Stimulated activated CD4-positive, alpha-beta T cell treated with anti-CD3 and anti-CD28 coated beads, TNF-alpha, amount 100 ng/mL, for 24 hours (primary cell): Measurements from ENCODE around the gene GAR1.
"Not testable (repeated sequence)": the region's sequence is repeated elsewhere in the genome, so short reads cannot be mapped to it uniquely, and the experiment has no call there.

Experiments
- DNase-seq, 3 experiments: peaks; one replicate each; pipeline ENCODE4 v3.0.0-alpha.2; 2020; ENCODE audit warnings: low read depth in 3 of 3

The GAR1 gene

DNA sequence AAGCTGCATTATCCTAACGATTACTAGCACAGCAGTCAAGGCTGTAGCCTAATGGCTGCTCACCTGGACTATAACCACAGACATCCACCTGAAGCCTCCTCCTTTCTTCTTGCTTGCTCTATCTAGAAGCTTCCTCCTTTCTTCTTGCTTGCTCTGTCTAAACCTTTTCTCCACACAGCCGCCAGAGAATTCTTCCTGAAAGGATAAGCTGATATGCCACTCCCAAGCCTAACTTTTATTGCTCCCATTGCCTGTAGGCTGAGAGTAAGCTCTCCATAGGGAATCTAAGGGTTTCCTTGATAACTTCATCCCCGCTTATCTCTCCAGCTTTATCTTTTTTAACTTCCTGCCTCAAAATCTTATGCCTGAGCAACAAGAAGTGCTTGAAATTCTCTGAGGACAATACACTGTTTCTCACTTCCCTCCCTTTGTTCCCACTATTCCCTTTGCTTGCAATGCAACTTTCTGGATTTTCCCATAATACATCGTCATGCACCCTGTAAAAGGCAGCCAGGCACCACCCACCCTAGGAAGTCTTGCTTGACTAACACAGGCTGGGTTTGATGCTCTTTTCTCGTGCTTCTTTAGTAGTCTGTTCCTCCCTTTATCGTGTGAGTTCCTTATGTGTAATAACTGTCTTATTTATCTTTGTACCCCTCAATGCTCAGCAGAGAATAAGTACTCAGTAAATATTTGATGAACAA is 31.0 kb downstream of the GAR1 start:
- no peak for DNase-seq

DNA sequence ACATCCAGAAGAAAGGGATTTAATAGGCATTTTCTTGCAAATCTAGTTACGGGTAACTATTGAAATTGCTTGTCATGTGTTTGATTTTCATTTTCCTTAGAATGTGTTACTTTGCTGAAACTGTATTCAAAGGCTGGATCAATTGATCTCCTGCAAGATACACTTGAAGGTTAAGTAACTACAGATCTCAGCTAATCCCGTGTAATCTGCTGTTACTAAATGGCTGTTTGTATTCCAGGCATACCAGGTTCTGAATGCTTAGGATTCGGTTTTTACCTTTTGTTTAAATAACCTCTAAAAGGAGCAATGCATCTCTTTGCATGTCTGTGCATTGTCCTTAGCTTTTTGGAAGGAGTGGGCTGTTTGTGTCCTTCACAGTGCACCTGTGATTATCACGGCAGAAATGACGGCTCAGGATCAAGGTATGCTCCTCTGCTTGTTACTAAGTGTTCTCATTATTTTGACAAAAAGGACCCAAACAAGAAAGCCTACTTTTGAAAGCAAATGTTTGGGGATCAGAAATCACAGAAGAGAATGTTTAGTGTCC is 32.4 kb downstream of the GAR1 start, which contains the start of gene LRIT3:
Gene LRIT3, plus strand, starts transcription at position 212 of the 547 bp plus-strand sequence. Its CDS starts 95 bp downstream, at position 307.
- DNase-seq: no peak

DNA sequence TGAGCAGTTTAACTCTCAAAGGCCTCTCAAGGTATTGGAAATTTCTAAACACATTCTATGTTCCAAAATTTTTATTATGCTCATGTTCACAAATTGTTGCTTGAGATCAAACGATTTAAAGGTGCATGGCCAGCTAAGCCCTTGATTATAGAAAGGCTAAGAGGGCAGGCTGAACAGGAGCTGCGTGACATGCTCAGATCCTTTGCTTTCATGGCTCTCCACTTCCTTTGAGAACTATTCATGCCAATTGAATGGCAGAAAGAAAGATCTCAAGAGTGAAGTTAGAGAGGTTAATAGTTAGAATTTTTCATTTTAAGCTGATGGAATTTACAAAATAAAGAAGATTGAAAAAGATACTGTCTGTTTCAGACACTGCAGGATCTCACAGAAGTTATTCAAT is 32.9 kb downstream of the GAR1 start:
- no peak for DNase-seq

DNA sequence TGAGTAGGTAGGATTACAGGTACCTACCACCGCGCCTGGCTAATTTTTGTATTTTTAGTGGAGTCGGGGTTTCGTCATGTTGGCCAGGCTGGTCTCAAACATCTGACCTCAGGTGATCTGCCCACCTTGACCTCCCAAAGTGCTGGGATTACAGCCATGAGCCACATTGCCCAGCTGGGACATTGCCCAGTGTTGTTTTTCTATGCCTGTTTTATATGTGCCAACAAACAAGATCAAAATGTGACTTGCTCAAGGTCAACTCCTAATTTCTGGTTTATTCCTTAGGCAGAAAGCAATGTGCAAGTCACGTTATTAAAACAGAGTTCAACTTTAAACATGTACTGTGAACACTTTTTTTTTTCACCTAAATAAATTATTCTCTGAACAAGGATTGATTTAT is 35.0 kb downstream of the GAR1 start:
- no peak for DNase-seq

DNA sequence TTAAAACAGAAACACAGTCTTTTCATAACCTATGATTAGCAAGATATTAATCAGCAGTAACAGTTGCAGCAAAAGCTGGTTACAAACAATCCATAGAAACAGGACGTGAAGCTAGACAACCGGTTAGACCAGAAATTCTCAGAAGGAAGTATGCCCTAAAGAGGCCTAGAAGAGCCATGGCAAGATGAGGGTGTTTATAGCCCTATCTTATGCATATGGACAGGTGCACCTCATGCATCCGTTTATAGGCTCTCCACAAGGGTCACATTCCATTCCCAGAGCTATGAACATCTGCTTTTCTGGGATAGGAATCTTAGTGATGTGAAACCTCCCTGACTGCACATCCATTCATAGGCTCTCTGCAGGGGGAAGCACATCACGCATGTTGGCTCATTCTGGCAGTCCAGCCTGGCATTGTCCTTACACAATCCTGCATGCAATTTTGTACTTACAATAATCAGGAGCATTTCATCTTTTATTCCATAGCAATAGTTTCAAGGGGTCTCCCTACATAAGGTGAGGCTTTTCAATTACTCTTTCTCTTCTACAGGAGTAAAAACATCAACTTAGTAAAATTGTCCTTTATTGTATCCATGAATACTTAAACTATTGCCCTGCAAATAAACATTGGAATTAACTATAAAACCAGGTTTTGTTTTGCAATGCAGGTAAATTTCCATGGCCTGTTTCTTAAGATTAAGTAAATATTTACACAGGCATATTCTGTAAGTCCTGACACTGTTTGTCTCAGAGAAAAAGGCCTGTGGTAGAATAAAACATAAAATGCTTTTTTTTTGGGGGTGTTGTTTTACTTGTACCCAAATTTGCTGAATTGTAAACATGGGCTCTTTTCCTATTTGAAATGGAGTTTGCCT is 44.1 kb downstream of the GAR1 start:
- not testable (repeated sequence) for DNase-seq

DNA sequence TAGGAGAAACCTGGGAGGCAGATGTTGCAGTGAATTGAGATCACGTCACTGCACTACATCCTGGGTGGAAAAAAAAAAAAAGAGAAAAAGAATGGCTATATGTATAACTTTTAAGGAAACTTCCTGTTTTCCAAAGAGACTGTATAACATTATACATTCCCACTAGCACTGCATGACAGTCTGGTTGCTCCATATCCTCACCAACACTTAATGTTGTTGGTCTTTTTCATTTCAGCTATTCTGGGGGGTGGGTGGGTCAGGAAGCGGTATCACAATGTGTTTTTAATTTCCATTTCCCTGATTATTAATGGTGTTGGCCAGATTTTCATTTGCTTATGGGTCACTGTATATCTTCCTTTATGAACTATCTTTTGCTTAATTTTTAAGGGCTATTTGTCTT is 45.7 kb downstream of the GAR1 start:
- no peak for DNase-seq

DNA sequence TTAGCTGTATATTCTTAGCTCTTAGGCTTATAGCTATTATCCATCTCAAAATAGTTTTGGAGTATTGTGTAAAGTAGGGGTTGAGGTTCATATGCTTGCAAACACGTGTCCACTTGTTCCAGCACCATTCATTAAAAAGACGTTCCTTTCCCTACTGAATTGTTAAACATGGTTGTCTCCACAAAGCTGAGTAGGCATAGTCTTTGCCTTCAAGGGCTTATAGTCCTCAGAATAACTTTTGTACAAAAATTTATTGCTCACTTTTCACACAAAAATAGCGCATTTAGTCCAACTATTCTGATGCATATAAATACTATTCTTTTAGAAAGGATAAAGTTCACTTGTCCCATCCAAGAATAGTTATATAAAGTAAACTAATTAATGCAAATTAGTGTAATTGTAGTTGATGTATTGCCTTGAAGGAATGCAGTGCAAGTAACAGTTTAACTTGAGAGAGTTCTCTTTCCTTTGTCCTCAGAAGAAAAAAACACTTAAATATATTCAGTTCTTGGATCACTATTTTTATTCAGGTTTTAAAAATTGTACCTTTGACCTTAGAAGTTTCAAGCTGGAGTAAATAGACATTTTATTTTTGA is 46.5 kb downstream of the GAR1 start:
- no peak for DNase-seq

DNA sequence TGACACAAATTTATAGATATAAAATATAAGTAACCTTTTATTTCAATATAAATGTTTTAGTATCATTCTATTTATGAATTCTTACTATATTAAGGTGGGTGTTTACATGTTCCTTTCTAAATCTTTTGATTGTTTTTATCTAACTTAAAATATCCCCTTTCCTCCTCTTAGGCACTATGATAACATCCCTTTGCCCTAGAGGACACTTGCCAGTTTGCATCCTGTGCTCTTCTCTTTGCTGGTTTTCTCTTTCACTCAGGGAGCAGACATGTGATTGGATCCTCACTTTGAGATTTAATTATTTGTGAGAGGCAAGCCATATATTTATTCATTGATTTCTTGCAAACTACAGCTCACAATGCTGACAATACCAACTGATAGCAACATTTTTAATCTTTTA is 48.6 kb downstream of the GAR1 start:
- DNase-seq: no peak

DNA sequence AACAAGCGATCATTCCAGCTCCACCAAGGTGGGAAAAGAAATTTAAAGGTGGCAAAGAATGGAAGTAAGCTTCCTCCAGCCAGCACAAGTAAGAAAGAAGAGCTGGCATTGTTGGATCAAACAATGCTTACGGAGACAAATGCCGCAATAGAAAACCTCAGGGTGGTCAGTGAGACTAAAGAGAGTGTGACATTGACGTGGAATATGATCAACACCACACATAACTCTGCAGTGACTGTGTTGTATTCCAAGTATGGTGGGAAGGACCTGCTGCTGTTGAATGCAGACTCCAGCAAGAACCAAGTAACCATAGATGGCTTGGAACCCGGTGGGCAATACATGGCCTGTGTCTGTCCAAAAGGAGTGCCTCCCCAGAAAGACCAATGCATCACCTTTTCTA is 54.5 kb downstream of the GAR1 start:
- DNase-seq: no peak

DNA sequence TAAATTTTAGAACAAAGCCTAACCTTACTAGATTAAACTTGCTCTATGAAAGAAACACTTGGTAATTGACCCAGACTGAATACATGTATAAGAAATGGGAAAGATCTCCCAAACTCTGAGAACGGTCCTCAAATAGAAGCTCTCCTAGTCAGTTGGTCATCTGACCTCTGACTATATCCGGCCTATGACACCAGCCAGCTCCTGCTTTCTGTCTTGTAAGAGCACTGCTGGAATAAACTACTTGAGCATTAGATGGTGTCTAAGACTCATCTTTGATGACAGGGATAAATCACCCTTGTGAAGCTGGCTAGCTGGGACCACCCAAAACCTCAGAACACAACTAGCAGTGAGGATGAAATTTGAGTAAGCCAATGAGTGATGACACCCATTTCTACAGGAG is 56.5 kb downstream of the GAR1 start:
- DNase-seq: no peak

DNA sequence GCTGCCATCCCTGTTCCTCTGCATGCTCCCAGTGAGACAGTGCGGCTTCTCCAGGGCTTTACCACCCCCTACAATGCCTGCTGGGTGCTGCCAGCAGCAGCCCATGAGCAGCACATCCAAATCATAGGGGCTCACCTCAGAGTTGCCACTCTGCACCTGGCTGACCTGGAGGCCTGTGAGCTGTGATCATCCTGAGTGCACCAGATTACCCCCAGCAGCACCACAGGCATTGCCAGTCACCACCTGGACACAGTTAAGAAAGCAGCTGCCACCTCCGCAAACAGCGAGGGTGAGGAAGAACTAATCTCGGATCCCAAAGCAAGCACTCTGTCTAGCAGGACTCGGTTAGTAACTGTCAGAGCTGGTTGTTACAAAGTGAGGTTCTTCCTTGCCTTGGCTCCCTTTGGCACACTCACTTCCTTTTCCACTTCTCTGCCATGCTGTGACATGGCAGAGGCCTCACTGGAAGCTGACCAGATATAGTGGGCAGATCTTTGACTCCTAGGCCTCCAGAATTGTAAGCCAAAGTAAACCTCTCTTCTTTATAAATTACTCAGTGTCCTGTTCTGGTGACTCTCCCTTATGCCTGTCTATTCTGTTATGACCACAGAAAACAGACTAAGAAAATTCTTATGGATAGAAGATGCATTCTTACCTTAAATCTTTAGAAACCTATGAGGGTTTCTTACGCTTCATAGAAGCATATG is 57.5 kb downstream of the GAR1 start:
- no peak for DNase-seq

DNA sequence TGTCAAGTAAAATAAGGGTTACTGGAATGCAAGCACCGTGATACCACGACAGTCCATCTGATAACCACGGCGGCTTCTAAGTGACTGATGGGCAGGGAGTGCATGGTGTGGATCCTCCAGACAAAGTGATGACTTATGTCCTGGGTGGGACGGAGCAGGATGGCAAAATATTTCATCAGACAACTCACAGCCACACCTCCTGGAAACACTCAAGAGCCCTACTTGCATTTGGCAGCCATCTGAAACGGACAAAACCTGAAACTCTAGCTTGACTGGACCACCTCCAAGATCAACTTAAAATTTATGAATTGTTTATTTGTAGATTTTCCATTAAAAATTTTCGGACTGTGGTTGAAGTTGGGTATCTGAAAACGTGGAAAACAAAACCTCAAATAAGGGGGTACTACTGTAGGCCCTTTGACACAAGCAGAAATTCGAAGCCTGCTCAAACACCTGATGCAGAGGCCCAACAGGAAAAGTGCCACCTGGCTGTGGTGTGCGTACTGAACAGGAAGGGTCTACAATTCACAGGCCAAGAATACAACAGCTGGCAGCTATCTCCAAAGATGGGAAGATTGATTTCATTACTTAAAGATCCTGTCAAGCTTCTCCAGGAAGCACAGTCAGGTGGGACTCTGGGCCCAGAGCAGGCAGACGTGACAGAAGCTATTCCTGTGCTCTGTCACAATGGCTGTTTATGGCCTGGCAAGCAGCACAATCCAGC is 58.4 kb downstream of the GAR1 start:
- no peak for DNase-seq
